Immature natural killer cell (primary cell): ENCODE measurements around the gene TMEM242. TPM values are rescaled to one million over a fixed set of nuclear protein-coding genes. Genes with fewer than 3 reads are reported as not detected.

Source experiments
- DNase-seq, 3 donors: peaks; one replicate each; pipeline ENCODE4 v3.0.0; 2022; ENCODE audit warnings: mixed read lengths in 1 of 3
- H3K27ac Mint-ChIP-seq, 6 donors: one replicate each; pipeline ENCODE4 v1.8.0; 2020; ENCODE audit warnings: mixed read lengths in 6 of 6, mild to moderate bottlenecking in 5 of 6, inconsistent platforms in 4 of 6, moderate library complexity in 3 of 6
- H3K27me3 Mint-ChIP-seq, 3 donors: one replicate each; pipeline ENCODE4 v1.8.0; 2020 to 2021; ENCODE audit warnings: low read depth in 3 of 3, mild to moderate bottlenecking in 3 of 3, mixed read lengths in 3 of 3, moderate library complexity in 3 of 3, inconsistent platforms in 1 of 3
- H3K36me3 Mint-ChIP-seq, 3 donors: one replicate each; pipeline ENCODE4 v1.8.0; 2020; ENCODE audit warnings: mixed read lengths in 3 of 3, inconsistent platforms in 2 of 3, mild to moderate bottlenecking in 2 of 3
- H3K4me1 Mint-ChIP-seq, 2 donors: one replicate each; pipeline ENCODE4 v1.8.0; 2020; ENCODE audit warnings: inconsistent platforms in 2 of 2, mild to moderate bottlenecking in 2 of 2, mixed read lengths in 2 of 2, moderate library complexity in 1 of 2
- H3K4me3 Mint-ChIP-seq, 5 donors: one replicate each; pipeline ENCODE4 v1.8.0; 2020; ENCODE audit warnings: mild to moderate bottlenecking in 5 of 5, mixed read lengths in 5 of 5, inconsistent platforms in 3 of 5, moderate library complexity in 3 of 5
- H3K9me3 Mint-ChIP-seq, 6 donors: one replicate each; pipeline ENCODE4 v1.8.0; 2020; ENCODE audit warnings: mild to moderate bottlenecking in 6 of 6, mixed read lengths in 6 of 6, inconsistent platforms in 4 of 6, moderate library complexity in 3 of 6
- polyA plus RNA-seq, 3 donors: library from polyadenylated mRNA; unstranded; fragments of 300-500 nt; fragmentation: Illumina TruSeq; gene quantifications; one replicate each; pipeline ENCODE4 v1.2.3, GENCODE V29; 2021

TMEM242 gene
- polyA plus RNA-seq, 3 donors from 2014 or later: 13.7 to 17.4 (median 15.9) TPM

DNA sequence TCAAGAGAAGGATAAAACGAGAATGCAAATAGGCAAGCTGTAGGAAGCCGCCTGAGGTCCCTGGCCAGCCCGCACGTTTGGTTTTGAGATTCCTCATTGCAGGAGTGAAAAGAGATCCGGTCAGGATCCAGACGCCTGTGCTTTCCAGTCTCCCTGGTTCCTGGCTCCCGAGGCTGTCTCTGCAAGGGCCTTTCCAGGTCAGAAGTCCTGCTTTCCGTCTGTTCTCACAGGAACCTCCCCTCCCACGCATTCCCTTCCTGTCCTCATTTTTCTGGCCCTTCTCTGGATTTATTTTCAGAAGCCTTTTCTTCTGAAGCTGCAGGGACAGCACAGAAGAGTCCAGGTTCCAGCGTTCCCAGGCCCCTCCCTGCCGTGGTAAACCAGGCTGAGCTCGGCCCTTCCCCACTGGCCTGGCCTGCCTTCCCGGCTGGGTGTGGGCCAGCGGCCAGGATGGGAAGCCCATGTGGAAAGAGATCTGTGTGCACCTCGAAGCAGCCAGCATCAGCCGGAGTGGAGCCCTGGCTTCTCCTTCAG, 54.0 kb downstream of the TMEM242 start:
- peaks cover 0 to 10% (median 4%) of the 10 kb centered on the region in 6 donors for H3K9me3 Mint-ChIP-seq

DNA sequence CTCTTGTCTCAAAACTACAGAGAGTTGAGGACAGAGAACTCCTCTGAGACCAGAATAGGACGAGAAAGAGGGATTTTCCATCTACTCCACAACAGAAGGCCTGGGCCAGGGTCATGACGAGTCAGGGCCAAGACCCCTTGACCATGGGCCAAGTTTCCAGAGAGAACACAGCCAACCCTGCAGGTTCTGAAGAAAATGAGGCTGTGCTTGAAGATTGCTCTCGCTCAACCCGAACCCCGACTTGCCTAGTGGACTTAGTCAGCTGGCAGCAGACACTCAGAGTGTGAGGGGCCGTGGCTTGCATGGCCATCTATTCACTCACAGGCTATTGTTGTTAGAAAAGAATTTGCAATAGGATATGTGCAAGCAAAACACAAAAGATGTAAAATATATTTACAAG, 54.5 kb downstream of the TMEM242 start:
- Mint-ChIP-seq H3K27ac (no peak overlapping the region), H3K4me3 (no peak overlapping the region), H3K27me3 (peaks cover 13 to 17% (median 14%) of the 10 kb centered on the region in 3 donors), H3K36me3 (peaks cover 0 to 9% (median 4%) of the 10 kb centered on the region in 3 donors), H3K4me1 (peaks cover 9 to 23% of the 10 kb centered on the region in 2 donors), H3K9me3 (peaks cover 0 to 10% (median 4%) of the 10 kb centered on the region in 6 donors)
- DNase-seq: no peak

More for the DNA sequence above, 54.0 kb downstream of the TMEM242 start:
- no peak for DNase-seq
- Mint-ChIP-seq H3K27ac (no peak overlapping the region), H3K27me3 (peaks cover 13 to 21% (median 14%) of the 10 kb centered on the region in 3 donors), H3K36me3 (peaks cover 0 to 9% (median 4%) of the 10 kb centered on the region in 3 donors), H3K4me1 (peaks cover 12 to 28% of the 10 kb centered on the region in 2 donors), H3K4me3 (no peak overlapping the region)

DNA sequence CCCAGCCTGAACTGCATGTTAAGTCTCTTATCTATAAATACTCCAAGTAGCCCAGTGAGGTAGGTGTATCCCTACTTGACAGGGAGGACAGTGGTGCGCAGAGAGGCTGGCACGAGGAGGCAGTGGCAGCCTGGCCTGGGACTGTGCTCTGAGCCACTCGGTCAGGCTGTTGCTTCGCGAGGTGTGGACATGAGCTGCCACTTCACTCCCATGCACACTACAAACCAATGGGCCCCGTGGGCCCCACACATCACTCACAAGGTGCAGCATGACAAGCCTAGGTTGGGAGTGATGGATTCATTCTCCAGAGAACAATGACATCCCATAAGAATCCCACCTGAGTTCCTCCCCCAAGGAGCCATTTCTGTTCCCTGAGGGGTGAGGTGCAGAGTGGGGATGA, 54.9 kb downstream of the TMEM242 start:
- peaks cover 7 to 18% of the 10 kb centered on the region in 2 donors for H3K4me1 Mint-ChIP-seq
- H3K9me3 Mint-ChIP-seq: peaks cover 0 to 10% (median 4%) of the 10 kb centered on the region in 6 donors
- H3K27ac Mint-ChIP-seq: no peak overlapping the region
- no peak for DNase-seq
- no peak overlapping the region for H3K4me3 Mint-ChIP-seq
- H3K27me3 Mint-ChIP-seq: peaks cover 13 to 15% (median 14%) of the 10 kb centered on the region in 3 donors
- H3K36me3 Mint-ChIP-seq: peaks cover 0 to 9% (median 4%) of the 10 kb centered on the region in 3 donors

DNA sequence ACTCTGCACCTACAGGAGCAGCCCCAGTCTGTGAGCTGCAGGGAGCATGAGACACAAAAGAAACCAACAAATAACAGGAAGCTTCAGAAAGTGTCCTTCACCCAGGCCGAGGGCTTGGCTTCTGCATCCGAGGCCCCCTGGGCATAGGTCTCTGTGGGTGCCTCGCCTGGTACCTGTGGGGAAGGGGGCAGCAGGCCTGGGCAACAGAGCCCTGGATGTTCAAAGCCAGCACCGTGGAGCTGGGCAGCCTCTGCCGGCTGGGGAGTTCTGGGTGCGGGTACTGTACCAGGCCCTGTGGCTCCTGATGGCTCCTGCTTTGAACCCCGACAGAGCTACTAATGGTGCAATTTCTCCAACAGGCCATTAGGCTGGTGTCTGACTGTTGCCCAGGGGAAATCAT, 55.7 kb downstream of the TMEM242 start:
- H3K36me3 Mint-ChIP-seq: peaks cover 0 to 9% (median 4%) of the 10 kb centered on the region in 3 donors
- no peak overlapping the region for H3K4me3 Mint-ChIP-seq
- no peak for DNase-seq
- H3K4me1 Mint-ChIP-seq: peaks cover 3 to 12% of the 10 kb centered on the region in 2 donors
- H3K9me3 Mint-ChIP-seq: peaks cover 0 to 10% (median 4%) of the 10 kb centered on the region in 6 donors
- H3K27ac Mint-ChIP-seq: no peak overlapping the region
- peaks cover 8 to 15% (median 12%) of the 10 kb centered on the region in 3 donors for H3K27me3 Mint-ChIP-seq

DNA sequence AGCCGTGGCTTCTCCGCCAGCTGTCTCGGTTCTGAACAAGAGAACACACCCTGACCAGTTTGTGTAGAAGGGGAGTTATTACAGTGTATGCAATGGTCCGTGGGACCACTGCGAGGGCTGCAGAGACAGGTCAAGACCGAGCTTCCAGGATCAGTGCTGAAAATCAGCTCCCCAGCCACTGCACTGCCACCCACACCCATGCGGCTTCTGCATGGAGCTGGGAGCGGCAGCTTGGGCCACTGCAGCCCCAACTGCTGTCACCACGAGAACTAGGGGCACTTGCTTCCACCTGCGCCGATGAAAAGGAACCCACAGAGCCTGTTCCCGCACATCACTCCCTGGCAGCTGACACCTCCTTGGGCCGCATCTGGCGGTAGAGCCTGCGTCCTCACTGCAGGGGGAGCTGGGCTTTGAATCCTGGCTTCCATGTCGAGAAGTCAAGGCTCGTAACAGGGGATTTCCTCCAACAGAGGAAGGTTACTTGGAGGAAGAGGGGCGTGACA, 56.2 kb downstream of the TMEM242 start:
- H3K4me1 Mint-ChIP-seq: peaks cover 3 to 12% of the 10 kb centered on the region in 2 donors
- peaks cover 0 to 10% (median 4%) of the 10 kb centered on the region in 6 donors for H3K9me3 Mint-ChIP-seq
- no peak for DNase-seq
- H3K36me3 Mint-ChIP-seq: peaks cover 0 to 9% (median 4%) of the 10 kb centered on the region in 3 donors
- H3K27ac Mint-ChIP-seq: no peak overlapping the region
- peaks cover 8 to 15% (median 12%) of the 10 kb centered on the region in 3 donors for H3K27me3 Mint-ChIP-seq
- no peak overlapping the region for H3K4me3 Mint-ChIP-seq

DNA sequence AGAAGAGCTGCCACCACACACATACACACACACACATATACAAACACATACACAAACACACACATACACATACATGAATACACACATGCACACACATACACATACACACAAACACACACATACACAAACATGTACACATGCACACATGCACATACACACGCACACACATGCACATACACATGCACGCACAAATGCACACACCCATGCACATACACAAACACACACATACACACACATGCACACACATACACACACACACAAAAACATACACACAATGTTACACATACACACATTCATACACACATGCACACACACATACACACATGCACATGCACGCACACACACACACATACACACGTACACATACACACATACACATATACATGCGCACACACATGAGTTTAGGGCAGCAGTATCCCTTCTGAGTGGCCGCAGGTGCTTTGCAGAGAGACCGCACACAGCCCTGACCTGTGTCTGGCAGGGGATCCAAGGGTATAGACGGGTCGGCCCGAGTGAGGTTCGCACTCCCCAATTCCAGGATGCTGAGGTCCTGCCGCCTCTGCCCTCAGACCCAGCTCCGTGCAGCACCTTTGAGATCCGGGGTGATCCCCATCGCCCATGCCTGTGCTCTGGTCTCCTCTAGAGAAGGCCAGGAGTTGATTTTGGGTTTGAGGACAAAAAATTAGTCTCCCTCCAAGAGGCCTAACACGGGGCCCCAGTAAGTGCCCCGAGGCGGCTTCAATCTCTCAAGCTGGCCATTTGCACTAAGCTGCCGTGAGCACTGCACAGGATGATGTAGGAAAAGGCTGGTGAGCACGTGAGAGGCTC, 56.8 kb downstream of the TMEM242 start:
- Mint-ChIP-seq H3K36me3 (peaks cover 0 to 9% (median 4%) of the 10 kb centered on the region in 3 donors), H3K4me1 (peaks cover 3 to 12% of the 10 kb centered on the region in 2 donors), H3K27me3 (peaks cover 8 to 15% (median 12%) of the 10 kb centered on the region in 3 donors), H3K4me3 (no peak overlapping the region), H3K9me3 (peaks cover 0 to 10% (median 4%) of the 10 kb centered on the region in 6 donors), H3K27ac (no peak overlapping the region)
- DNase-seq: no peak

DNA sequence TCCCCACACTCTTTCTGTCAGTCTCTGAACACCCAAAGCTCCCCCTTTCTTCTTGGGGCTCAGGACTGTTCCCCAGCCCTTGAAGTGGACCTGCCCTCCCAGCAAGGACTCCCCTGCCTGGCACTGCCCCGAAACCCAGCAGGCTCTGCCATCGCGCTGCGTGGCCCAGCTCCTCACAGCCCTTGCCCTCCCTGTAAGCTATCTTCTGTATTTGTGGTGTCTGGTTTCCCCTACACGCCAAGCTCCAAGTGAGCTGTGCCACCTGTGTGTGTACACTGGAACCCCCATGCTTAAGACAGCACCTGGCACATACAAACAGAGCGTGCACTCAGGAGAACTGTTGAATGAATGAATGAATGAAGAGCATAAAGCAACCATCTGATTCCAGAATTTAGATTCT, 57.7 kb downstream of the TMEM242 start:
- Mint-ChIP-seq H3K9me3 (peaks cover 0 to 9% (median 4%) of the 10 kb centered on the region in 6 donors), H3K4me3 (no peak overlapping the region), H3K4me1 (peaks cover 3 to 10% of the 10 kb centered on the region in 2 donors), H3K27ac (no peak overlapping the region), H3K27me3 (peaks cover 9 to 15% (median 10%) of the 10 kb centered on the region in 3 donors), H3K36me3 (peaks cover 0 to 8% (median 3%) of the 10 kb centered on the region in 3 donors)
- DNase-seq: no peak

DNA sequence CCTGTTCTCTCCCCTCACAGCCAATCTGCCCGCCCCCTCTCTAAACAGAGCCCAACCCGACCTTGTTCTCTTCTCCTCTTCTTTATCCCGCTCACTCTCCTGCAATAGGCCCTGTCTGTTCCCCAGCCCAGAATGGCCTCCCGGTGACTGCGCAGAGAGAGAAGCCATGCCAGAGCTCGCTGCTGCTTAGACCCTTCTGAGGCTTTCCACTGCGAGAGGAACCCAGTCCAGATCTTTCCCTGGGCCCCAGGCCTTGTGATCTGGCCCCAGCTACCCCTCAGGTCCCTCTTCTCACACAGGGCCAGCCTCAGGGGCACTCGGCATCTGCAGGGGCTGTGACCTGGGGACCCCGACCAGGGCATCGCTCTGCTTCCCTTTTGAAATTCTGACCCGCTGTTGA, 58.1 kb downstream of the TMEM242 start:
- DNase-seq: no peak
- Mint-ChIP-seq H3K27ac (no peak overlapping the region), H3K27me3 (peaks cover 5 to 10% (median 5%) of the 10 kb centered on the region in 3 donors), H3K4me3 (no peak overlapping the region), H3K4me1 (peaks cover 3 to 6% of the 10 kb centered on the region in 2 donors), H3K9me3 (peaks cover 0 to 5% (median 0%) of the 10 kb centered on the region in 6 donors), H3K36me3 (peaks cover 0 to 4% (median 0%) of the 10 kb centered on the region in 3 donors)

DNA sequence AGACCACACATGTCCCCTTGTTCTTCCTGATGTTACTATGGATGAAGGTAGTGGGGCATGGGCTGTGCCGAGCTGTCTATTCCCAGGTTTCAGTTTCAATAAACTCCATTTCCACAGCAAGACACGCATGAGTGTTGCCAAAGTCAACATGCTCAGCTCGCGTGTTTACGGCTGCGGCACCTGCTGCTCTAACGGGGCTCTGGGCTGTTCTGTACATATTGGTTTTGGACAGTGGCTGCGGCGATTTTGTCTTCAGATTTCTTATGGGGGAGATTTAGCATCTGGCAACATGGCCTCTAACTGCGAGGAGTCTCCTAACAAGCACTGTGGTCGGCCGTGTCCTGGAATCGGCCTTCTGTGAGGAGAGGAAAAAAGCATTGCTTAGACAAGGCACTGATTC, 58.6 kb downstream of the TMEM242 start:
- H3K27ac Mint-ChIP-seq: no peak overlapping the region
- H3K27me3 Mint-ChIP-seq: peaks cover under 1 to 7% (median 2%) of the 10 kb centered on the region in 3 donors
- H3K4me3 Mint-ChIP-seq: no peak overlapping the region

DNA sequence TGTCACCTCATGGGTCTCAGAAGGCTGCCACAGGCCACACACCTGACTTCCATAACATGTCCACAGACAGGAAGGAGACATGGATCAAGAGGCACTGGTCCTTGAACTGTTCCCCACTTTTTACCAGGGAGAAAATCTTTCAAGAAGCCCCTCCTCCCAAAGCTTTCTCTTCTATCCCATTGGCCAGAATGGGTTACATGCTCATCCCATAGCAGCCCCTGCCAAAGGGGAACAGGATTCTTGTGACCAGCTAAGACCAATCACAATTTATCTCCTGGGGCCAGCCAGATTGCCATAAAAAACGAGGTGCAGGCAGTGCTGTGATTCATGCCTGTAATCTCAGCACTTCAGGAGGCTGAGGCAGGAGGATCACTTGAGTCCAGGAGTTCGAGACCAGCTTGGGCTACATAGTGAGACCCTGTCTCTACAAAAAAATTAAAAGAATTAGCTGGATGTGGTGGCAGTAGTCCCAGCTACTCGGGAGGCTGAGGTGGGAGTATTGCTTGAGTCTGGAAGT, 59.4 kb downstream of the TMEM242 start:
- H3K9me3 Mint-ChIP-seq: no peaks in the 10 kb centered on the region
- H3K27me3 Mint-ChIP-seq: peaks cover 1 to 8% (median 2%) of the 10 kb centered on the region in 3 donors
- DNase-seq: no peak
- no peak overlapping the region for H3K4me3 Mint-ChIP-seq
- peaks cover 13 to 14% of the 10 kb centered on the region in 2 donors for H3K4me1 Mint-ChIP-seq
- no peak overlapping the region for H3K27ac Mint-ChIP-seq
- H3K36me3 Mint-ChIP-seq: no peaks in the 10 kb centered on the region

More for the DNA sequence above, 58.6 kb downstream of the TMEM242 start:
- Mint-ChIP-seq H3K9me3 (no peaks in the 10 kb centered on the region), H3K4me1 (peaks cover 5 to 6% of the 10 kb centered on the region in 2 donors), H3K36me3 (no peaks in the 10 kb centered on the region)
- DNase-seq: no peak

DNA sequence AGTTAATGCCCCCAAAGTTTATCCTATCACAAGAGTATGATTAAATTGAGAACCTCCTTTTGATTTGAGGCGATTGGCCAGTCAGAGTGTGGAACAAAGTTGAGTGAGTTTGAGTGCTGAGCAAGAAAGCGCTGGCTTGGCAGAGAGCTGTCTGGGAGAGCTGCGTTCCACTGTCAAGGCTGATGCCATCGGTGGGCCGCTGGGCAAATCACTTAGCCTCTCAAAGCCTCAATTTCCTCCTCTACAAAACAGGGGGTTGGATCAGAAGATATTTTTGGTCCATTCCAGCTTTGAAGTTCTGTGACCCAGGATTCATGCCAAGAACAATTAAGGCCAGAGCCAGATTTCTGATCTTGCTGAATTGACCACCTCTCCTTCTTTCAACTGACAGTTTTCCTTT, 60.2 kb downstream of the TMEM242 start:
- Mint-ChIP-seq H3K9me3 (no peaks in the 10 kb centered on the region), H3K27me3 (peaks cover 2 to 10% (median 4%) of the 10 kb centered on the region in 3 donors), H3K4me1 (peaks cover 15 to 19% of the 10 kb centered on the region in 2 donors), H3K27ac (no peak overlapping the region), H3K4me3 (no peak overlapping the region), H3K36me3 (no peaks in the 10 kb centered on the region)
- DNase-seq: no peak

DNA sequence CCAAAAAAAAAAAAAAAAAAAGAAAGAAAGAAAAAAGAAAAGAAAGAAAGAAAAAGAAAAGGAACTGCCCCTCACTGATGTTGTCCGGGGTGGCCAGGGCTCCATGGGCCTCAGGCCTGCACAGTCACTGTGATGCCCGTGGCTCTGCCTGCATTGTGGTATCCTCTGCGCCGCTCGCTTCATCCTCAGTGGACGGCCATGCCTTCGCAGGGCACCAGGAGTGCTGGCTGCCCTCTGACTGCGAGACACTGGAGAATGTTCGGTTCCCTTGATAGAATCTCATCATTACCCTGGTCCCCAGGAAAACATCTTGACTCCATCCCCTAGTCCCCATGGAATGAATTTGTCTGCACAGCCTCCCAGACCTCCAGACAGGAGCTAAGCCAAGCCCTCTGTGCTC, 61.7 kb downstream of the TMEM242 start:
- no peaks in the 10 kb centered on the region for H3K9me3 Mint-ChIP-seq
- peaks cover 2 to 12% (median 4%) of the 10 kb centered on the region in 3 donors for H3K27me3 Mint-ChIP-seq

DNA sequence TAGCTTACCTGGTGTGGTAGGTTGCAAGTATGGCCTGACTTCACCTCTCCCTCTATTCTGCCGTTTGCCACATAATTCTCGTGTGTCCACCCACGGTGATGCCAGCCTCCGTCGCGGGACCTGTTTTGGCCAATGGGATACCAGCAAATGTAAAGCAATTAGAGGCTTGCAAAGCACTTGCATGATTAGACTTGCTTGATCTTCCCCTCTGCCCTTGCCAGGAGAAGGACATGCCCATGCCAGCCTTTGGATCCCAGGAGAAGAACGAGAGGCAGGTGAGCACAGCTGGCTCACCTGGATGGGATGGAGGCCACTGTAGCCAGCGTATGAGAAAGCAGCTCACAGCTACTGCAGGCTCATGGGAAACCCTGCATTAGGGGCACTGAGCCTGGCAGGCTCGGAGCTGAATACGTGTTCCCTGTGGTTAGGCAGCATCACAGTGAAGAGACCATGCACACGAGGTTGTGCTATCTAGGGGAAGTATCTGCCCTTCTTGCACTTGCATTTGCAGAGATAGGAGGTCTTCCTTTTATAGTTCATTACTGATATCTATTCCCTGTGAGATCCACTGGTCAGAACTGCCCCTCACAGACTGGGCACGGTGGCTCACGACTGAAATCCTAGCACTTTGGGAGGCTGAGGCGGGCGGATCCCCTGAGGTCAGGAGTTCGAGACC, 62.4 kb downstream of the TMEM242 start:
- no peak for DNase-seq
- peaks cover 20 to 23% of the 10 kb centered on the region in 2 donors for H3K4me1 Mint-ChIP-seq
- no peak overlapping the region for H3K27ac Mint-ChIP-seq
- H3K36me3 Mint-ChIP-seq: no peaks in the 10 kb centered on the region
- no peak overlapping the region for H3K4me3 Mint-ChIP-seq
- peaks cover 4 to 12% (median 5%) of the 10 kb centered on the region in 3 donors for H3K27me3 Mint-ChIP-seq
- H3K9me3 Mint-ChIP-seq: no peaks in the 10 kb centered on the region

More for the DNA sequence above, 61.7 kb downstream of the TMEM242 start:
- Mint-ChIP-seq H3K4me3 (no peak overlapping the region), H3K27ac (no peak overlapping the region), H3K36me3 (no peaks in the 10 kb centered on the region), H3K4me1 (peaks cover 20 to 23% of the 10 kb centered on the region in 2 donors)
- DNase-seq: no peak
